ENCODE data around the gene KIAA1549. TPM values are rescaled to one million over a fixed set of nuclear protein-coding genes. Genes with fewer than 3 reads are reported as not detected.
"Not testable (repeated sequence)": the region's sequence is repeated elsewhere in the genome, so short reads cannot be mapped to it uniquely, and the experiment has no call there.

KIAA1549 gene
- total RNA-seq, 4 donors from 2014 or later: 1.6 to 5.0 (median 3.3) TPM

DNA sequence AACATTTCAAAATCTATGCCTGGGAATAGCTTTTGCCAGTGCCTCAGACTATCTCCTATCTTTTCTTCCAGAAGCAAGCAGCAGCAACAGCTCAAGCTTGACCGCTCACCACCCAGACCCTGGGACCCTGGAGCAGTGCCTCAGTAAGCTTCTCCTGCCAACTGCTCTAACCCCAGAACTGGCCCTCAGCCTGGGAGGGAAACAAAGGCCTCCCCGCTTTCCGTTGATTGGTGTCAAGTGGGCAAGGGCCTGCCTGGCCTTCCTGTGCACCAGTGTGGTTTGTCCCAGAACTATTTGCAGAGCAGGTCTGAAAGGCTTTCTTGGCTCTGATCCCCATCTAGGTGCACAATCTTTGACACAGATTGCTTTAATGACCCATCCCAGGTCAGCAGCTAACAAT, 179.9 kb downstream of the KIAA1549 start:
- TF ChIP-seq, protein P1, sequence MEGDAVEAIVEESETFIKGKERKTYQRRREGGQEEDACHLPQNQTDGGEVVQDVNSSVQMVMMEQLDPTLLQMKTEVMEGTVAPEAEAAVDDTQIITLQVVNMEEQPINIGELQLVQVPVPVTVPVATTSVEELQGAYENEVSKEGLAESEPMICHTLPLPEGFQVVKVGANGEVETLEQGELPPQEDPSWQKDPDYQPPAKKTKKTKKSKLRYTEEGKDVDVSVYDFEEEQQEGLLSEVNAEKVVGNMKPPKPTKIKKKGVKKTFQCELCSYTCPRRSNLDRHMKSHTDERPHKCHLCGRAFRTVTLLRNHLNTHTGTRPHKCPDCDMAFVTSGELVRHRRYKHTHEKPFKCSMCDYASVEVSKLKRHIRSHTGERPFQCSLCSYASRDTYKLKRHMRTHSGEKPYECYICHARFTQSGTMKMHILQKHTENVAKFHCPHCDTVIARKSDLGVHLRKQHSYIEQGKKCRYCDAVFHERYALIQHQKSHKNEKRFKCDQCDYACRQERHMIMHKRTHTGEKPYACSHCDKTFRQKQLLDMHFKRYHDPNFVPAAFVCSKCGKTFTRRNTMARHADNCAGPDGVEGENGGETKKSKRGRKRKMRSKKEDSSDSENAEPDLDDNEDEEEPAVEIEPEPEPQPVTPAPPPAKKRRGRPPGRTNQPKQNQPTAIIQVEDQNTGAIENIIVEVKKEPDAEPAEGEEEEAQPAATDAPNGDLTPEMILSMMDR (IDR thresholded peaks at IDR 0.05): no peak
- TF ChIP-seq POLR2A (IDR thresholded peaks at IDR 0.05): no peak
- Histone ChIP-seq H3K27me3 (no peaks in the 10 kb centered on the region), H3K4me1 (peaks cover 0 to 3% (median 0%) of the 10 kb centered on the region in 4 donors), H3K36me3 (no peaks in the 10 kb centered on the region), H3K27ac (no peak overlapping the region), H3K4me3 (no peak overlapping the region), H3K9me3 (no peaks in the 10 kb centered on the region)
- no peak for DNase-seq

DNA sequence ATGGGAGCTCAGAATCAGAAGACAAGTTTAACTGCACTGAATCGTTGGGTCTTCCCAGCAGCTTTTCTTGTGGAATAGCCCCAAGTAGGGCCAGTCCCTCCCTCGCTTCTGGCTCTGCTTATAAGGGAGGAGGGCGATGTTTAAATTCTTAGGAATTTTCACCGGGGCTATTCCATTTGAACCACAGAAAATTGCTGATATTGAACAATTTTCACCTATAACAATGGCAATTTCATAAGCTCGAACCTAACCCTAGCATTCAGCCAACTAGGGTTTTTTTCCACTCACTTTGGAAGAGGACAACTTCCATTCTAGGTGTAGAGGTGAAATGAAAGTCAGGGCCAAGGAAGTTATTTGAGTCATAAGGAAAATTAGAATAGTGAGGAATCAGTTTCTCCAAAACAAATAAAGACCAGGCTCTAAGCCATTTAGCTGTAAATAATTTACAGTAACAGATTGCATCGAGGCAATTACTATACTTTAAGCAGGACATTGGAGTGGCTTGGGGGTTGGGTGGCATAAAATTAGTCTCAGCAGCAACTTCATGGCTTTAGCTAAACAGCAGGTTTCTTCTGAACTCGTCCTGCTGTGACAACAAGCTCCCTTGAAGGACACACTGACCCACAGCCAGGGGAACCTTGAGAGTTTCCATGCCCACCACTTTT, 181.7 kb downstream of the KIAA1549 start:
- TF ChIP-seq, protein P1 (IDR thresholded peaks at IDR 0.05): no peak
- no peak for TF ChIP-seq POLR2A (IDR thresholded peaks at IDR 0.05)
- no peaks in the 10 kb centered on the region for H3K9me3 ChIP-seq
- H3K27ac ChIP-seq: peak overlapping the region in 2 of 4 donors; percentile 26 to 77
- H3K4me1 ChIP-seq: peaks cover 0 to 3% (median 0%) of the 10 kb centered on the region in 4 donors
- H3K4me3 ChIP-seq: no peak overlapping the region
- no peaks in the 10 kb centered on the region for H3K36me3 ChIP-seq
- no peaks in the 10 kb centered on the region for H3K27me3 ChIP-seq
- no peak for DNase-seq

DNA sequence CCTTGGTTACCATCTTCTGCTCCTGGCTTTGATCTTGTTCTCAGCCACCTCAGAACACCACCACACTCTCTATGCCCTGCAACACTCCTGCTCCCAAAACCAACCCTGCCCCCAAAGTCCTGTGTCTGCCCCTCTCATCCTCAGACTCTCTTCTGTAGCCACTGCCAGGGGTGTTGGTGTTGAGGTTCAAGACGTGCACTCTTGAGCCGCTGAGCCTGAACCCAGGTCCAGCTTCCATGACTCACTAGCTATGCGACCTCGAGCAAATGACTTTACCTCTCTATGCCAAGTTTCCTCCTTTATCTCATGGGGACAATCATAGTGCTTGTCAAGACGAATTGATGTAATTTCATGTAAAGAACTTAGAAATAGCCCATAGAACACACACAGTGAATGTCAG, 182.4 kb downstream of the KIAA1549 start:
- Histone ChIP-seq H3K27me3 (no peaks in the 10 kb centered on the region), H3K27ac (peak overlapping the region in 2 of 4 donors; percentile 26 to 77), H3K4me3 (no peak overlapping the region), H3K9me3 (no peaks in the 10 kb centered on the region), H3K4me1 (peaks cover 0 to 3% (median 0%) of the 10 kb centered on the region in 4 donors), H3K36me3 (no peaks in the 10 kb centered on the region)
- TF ChIP-seq, protein P1 (IDR thresholded peaks at IDR 0.05): no peak
- TF ChIP-seq POLR2A (IDR thresholded peaks at IDR 0.05): no peak
- DNase-seq: peak in 2 of 3 donors; percentile 51 to 68

DNA sequence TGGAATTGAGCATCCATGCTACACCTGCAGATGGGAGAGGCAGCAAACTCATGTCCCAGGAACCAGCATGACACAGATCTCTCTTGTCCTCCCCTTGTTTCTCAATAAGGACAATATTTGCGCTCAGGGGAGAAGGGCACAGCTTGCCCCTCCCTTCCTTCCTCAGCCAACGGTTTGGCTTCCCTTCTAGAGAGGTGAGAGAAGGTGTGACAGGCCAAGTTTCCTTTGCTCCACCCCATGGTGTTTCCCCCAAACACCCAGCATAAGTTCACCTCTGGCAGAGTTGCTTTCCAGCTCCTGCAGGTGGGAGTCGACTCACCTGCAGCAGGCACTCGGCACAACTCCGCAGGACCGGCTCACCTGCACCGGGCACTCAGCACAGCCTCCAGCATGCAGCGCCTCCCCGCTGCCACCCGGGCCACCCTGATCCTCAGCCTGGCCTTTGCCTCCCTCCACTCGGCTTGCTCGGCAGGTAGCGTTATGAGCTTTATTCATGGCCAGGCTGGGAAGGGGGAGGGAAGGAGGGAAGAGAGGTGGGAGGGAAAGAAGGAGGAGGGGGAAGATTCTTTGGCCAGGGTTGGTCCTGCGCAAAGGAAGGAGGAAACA, 183.4 kb downstream of the KIAA1549 start, which contains the start of the genes ATP6V0A4 and TMEM213:
Gene ATP6V0A4 (minus strand): TSS at position 482 of the 606 bp plus-strand sequence. CDS start 26,949 bp downstream, outside the sequence.
Gene TMEM213 (plus strand): TSS at position 280 of the 606 bp plus-strand sequence. CDS start 111 bp downstream, at position 391.
- Histone ChIP-seq H3K4me3 (no peak within 1 kb of the TSS), H3K27me3 (no peaks in the 10 kb centered on the region), H3K9me3 (no peaks in the 10 kb centered on the region), H3K36me3 (no peaks in the 10 kb centered on the region), H3K27ac (peak within 1 kb of the TSS in 1 of 4 donors; percentile 77), H3K4me1 (peaks cover 0 to 3% (median 0%) of the 10 kb centered on the region in 4 donors)
- TF ChIP-seq, protein P1 (IDR thresholded peaks at IDR 0.05): no peak
- DNase-seq: no peak

DNA sequence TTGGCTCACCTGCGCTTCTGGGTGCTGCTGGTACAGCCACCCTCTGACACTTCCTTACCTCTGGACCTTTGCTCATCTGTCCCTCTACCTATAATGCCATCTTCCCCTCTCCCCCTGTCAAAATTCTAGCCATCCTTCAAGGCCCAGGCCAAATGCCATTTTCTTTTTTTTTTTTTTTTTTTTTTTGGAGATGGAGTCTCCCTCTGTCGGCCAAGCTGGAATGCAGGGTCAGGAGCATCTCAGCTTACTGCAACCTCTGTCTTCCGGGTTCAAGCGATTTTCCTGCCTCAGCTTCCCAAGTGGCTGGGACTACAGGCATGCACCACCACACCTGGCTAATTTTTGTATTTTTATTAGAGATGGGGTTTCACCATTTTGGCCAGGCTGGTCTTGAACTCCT, 184.1 kb downstream of the KIAA1549 start:
- H3K36me3 ChIP-seq, H3K27me3 ChIP-seq, DNase-seq, H3K4me3 ChIP-seq, H3K9me3 ChIP-seq, H3K4me1 ChIP-seq, H3K27ac ChIP-seq: not testable (repeated sequence)

DNA sequence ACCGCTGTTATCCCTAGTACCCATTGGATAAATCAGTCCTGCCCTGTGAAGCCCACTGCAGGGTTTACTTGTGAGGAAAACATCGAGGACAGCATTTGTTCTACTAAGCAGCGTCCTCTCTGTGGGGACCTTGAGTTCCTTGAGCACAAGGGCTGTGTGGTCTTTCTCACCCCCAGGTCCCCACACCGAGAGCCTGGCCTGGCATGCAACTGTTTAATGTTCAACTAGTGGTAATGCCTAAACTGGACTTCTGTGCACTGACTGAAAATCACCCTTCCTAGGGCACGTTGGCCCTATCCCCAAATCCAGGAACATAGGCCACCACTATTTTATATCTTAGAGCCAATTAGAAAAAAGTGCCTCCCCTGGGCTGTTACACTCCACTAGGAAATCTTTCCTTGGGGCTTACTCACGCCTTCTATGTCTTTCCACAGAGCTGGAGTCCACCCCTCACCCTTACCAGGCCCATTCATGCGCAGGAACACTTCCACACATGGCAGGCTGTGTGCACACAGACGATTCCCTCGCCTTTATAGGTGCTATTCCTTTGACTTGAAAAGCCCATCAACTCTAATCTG, 185.1 kb downstream of the KIAA1549 start:
- Histone ChIP-seq H3K4me3 (no peak overlapping the region), H3K27ac (no peak overlapping the region), H3K27me3 (no peaks in the 10 kb centered on the region), H3K9me3 (no peaks in the 10 kb centered on the region), H3K4me1 (peaks cover 0 to 3% (median 0%) of the 10 kb centered on the region in 4 donors), H3K36me3 (no peaks in the 10 kb centered on the region)
- TF ChIP-seq, protein P1 (IDR thresholded peaks at IDR 0.05): no peak
- TF ChIP-seq POLR2A (IDR thresholded peaks at IDR 0.05): no peak
- no peak for DNase-seq

Measured in Peyer's patch (tissue), 4 donors.